OCI-LY1 (cell line): ENCODE results near the gene OPA1.

ENCODE experiments used
- H2AFZ ChIP-seq: fragments of 200-600 bp; sonication (generic), shearing (Covaris generic); 2 replicates; pipeline ENCODE4 v1.6.0; 2014; ENCODE audit warnings: antibody characterized with exemption, mild to moderate bottlenecking, low read length
- H3F3A ChIP-seq: fragments of 200-600 bp; sonication (generic), shearing (Covaris generic); 2 replicates; pipeline ENCODE4 v1.6.0; 2014; ENCODE audit warnings: mild to moderate bottlenecking, antibody characterized with exemption, low read length, moderate library complexity; ENCODE audit not compliant: insufficient read depth
- H3K27ac ChIP-seq: fragments of 200-600 bp; sonication (generic); 2 replicates; pipeline ENCODE4 v1.5.1; 2014; ENCODE audit warnings: low read length, mixed run types, mild to moderate bottlenecking, low read depth; ENCODE audit not compliant: poor library complexity, severe bottlenecking
- H3K27me3 ChIP-seq: fragments of 200-600 bp; sonication (generic); 2 replicates; pipeline ENCODE4 v1.6.0; 2014; ENCODE audit warnings: antibody characterized with exemption, mild to moderate bottlenecking, low read length, moderate library complexity; ENCODE audit not compliant: insufficient read depth
- H3K36me3 ChIP-seq: fragments of 200-600 bp; sonication (generic); 2 replicates; pipeline ENCODE4 v1.6.1; 2014; ENCODE audit warnings: mild to moderate bottlenecking, antibody characterized with exemption, low read length, moderate library complexity, mixed read lengths; ENCODE audit not compliant: insufficient read depth
- H3K4me1 ChIP-seq: fragments of 200-600 bp; sonication (generic); 2 replicates; pipeline ENCODE4 v1.5.1; 2014; ENCODE audit warnings: mild to moderate bottlenecking, low read length, moderate library complexity; ENCODE audit not compliant: insufficient read depth, severe bottlenecking
- H3K4me2 ChIP-seq: fragments of 200-600 bp; sonication (generic), shearing (Covaris generic); 2 replicates; pipeline ENCODE4 v1.6.1; 2014; ENCODE audit warnings: low read length
- H3K4me3 ChIP-seq: fragments of 200-600 bp; sonication (generic); 2 replicates; pipeline ENCODE4 v1.5.1; 2014; ENCODE audit warnings: low read length, low read depth, mild to moderate bottlenecking, mixed read lengths; ENCODE audit not compliant: poor library complexity, severe bottlenecking
- H3K79me2 ChIP-seq: fragments of 200-600 bp; shearing (Covaris generic); 2 replicates; pipeline ENCODE4 v1.6.1; 2016; ENCODE audit warnings: mixed run types, low read length, mixed read lengths; ENCODE audit not compliant: insufficient read depth
- H3K9ac ChIP-seq: fragments of 200-600 bp; sonication (generic), shearing (Covaris generic); 2 replicates; pipeline ENCODE4 v1.6.1; 2014; ENCODE audit warnings: mild to moderate bottlenecking, low read length, mixed read lengths
- H3K9me2 ChIP-seq: fragments of 200-600 bp; sonication (generic), shearing (Covaris generic); 2 replicates; pipeline ENCODE4 v1.6.1; 2014; ENCODE audit warnings: low read depth, mild to moderate bottlenecking, low read length, mixed read lengths
- H3K9me3 ChIP-seq: fragments of 200-600 bp; shearing (Covaris generic); 2 replicates; pipeline ENCODE4 v1.6.1; 2014; ENCODE audit warnings: low read length, mixed read lengths
- H4K20me1 ChIP-seq: fragments of 200-600 bp; sonication (generic), shearing (Covaris generic); 2 replicates; pipeline ENCODE4 v1.6.0; 2016; ENCODE audit warnings: mild to moderate bottlenecking, low read length; ENCODE audit not compliant: insufficient read depth
- CTCF ChIP-seq: fragments of 200-600 bp; sonication (generic), shearing (Covaris generic); IDR thresholded peaks from 2 replicates; pipeline ENCODE4 v1.5.1; 2017; ENCODE audit warnings: mild to moderate bottlenecking, antibody characterized with exemption, low read length, moderate library complexity, mixed read lengths
- EZH2 ChIP-seq: fragments of 200-600 bp; sonication (generic), shearing (Covaris generic); IDR thresholded peaks from 2 replicates; pipeline ENCODE4 v1.8.0; 2017; ENCODE audit warnings: borderline replicate concordance, mixed run types, mild to moderate bottlenecking, antibody characterized with exemption, low read length, moderate library complexity, mixed read lengths

Gene OPA1

GRCh38 chr3:193621127-193621526 lies 28.1 kb downstream of the OPA1 start:
- H3F3A ChIP-seq, result no peaks in the 10 kb centered on the region
- no peak overlapping the region for H3K4me3 ChIP-seq
- no peaks in the 10 kb centered on the region for H3K9me3 ChIP-seq
- H3K36me3 ChIP-seq, result peaks cover 70% of the 10 kb centered on the region
- H2AFZ ChIP-seq, result no peak overlapping the region
- no peaks in the 10 kb centered on the region for H3K79me2 ChIP-seq
- H3K4me2 ChIP-seq, result no peak overlapping the region
- no peaks in the 10 kb centered on the region for H3K9me2 ChIP-seq
- no peak overlapping the region for H3K27ac ChIP-seq
- no peaks in the 10 kb centered on the region for H4K20me1 ChIP-seq
- H3K27me3 ChIP-seq, result no peaks in the 10 kb centered on the region
- H3K4me1 ChIP-seq, result no peaks in the 10 kb centered on the region
- no peak overlapping the region for H3K9ac ChIP-seq
- TF ChIP-seq CTCF (no peak), EZH2 (no peak)

GRCh38 chr3:193630005-193630404 lies 37.0 kb downstream of the OPA1 start:
- no peak for TF ChIP-seq EZH2
- no peak for TF ChIP-seq CTCF
- no peaks in the 10 kb centered on the region for H3K4me1 ChIP-seq
- H3F3A ChIP-seq, result no peaks in the 10 kb centered on the region
- no peak overlapping the region for H3K4me3 ChIP-seq
- no peak overlapping the region for H2AFZ ChIP-seq
- no peak overlapping the region for H3K27ac ChIP-seq
- H4K20me1 ChIP-seq, result no peaks in the 10 kb centered on the region
- no peak overlapping the region for H3K9ac ChIP-seq
- H3K27me3 ChIP-seq, result no peaks in the 10 kb centered on the region
- H3K9me3 ChIP-seq, result no peaks in the 10 kb centered on the region
- H3K36me3 ChIP-seq, result peaks cover 30% of the 10 kb centered on the region
- H3K79me2 ChIP-seq, result no peaks in the 10 kb centered on the region
- H3K9me2 ChIP-seq, result no peaks in the 10 kb centered on the region
- no peak overlapping the region for H3K4me2 ChIP-seq

GRCh38 chr3:193637831-193638230 lies 44.8 kb downstream of the OPA1 start:
- Histone ChIP-seq H3K4me2 (no peak overlapping the region), H3K9ac (no peak overlapping the region)

More at GRCh38 chr3:193637831-193638230, 44.8 kb downstream of the OPA1 start:
- Histone ChIP-seq H3K9me2 (no peaks in the 10 kb centered on the region), H3K9me3 (no peaks in the 10 kb centered on the region), H3K79me2 (no peaks in the 10 kb centered on the region), H3K4me3 (no peak overlapping the region), H3K36me3 (peaks cover 59% of the 10 kb centered on the region), H4K20me1 (no peaks in the 10 kb centered on the region), H3K27ac (no peak overlapping the region), H3K27me3 (no peaks in the 10 kb centered on the region), H3K4me1 (no peaks in the 10 kb centered on the region), H3F3A (no peaks in the 10 kb centered on the region), H2AFZ (no peak overlapping the region)
- TF ChIP-seq CTCF (no peak), EZH2 (no peak)
